PC-9 (cell line): ENCODE measurements around the gene ASMT. TPM values are rescaled to one million over a fixed set of nuclear protein-coding genes. Genes with fewer than 3 reads are reported as not detected.

Experiments used
- BruUV-seq: library from RNA; stranded (reverse); fragments of 400-500 nt; replicated peaks from 2 replicates; lab custom pipeline; 2021; lab: Mats Ljungman, UMichigan
- CTCF ChIA-PET: fragments of 300-600 bp; sonication (Branson Sonifier 250); formaldehyde crosslinking; loops from one replicate; lab custom pipeline; 2022; ENCODE audit warnings: antibody characterized with exemption; lab: Charles Lee
- POLR2A ChIA-PET: fragments of 300-600 bp; sonication (Branson Sonifier 250); formaldehyde crosslinking; loops from one replicate; lab custom pipeline; 2022; ENCODE audit warnings: antibody characterized with exemption; ENCODE audit not compliant: unreplicated experiment; lab: Charles Lee
- DNase-seq, 2 experiments: peaks; one replicate each; pipeline versions ENCODE4 v3.0.0 to v3.0.0-alpha.2; 2015 to 2022; ENCODE audit warnings: mixed read lengths in 1 of 2
- H2AFZ ChIP-seq: fragments of 200-600 bp; sonication (generic); 2 replicates; pipeline ENCODE4 v1.8.1; 2017; ENCODE audit warnings: antibody characterized with exemption
- H3F3A ChIP-seq: fragments of 200-600 bp; sonication (generic); 2 replicates; pipeline ENCODE4 v1.8.1; 2017; ENCODE audit warnings: antibody characterized with exemption, mild to moderate bottlenecking, low read depth; ENCODE audit not compliant: insufficient read depth
- H3K27ac ChIP-seq: fragments of 200-600 bp; sonication (generic); 2 replicates; pipeline ENCODE4 v1.6.1; 2016; ENCODE audit warnings: mixed run types
- H3K27me3 ChIP-seq: fragments of 200-600 bp; sonication (generic); 2 replicates; pipeline ENCODE4 v1.6.1; 2016; ENCODE audit warnings: low read depth, mixed run types; ENCODE audit not compliant: insufficient read depth
- H3K36me3 ChIP-seq: fragments of 200-600 bp; sonication (generic); 2 replicates; pipeline ENCODE4 v1.6.1; 2016; ENCODE audit warnings: low read depth, mixed run types
- H3K4me1 ChIP-seq: fragments of 200-600 bp; sonication (generic); replicated peaks from 2 replicates; pipeline ENCODE4 v1.6.1; 2016; ENCODE audit warnings: mixed run types; ENCODE audit not compliant: insufficient read depth
- H3K4me2 ChIP-seq: fragments of 200-600 bp; sonication (generic); 2 replicates; pipeline ENCODE4 v1.6.1; 2017; ENCODE audit warnings: mixed run types
- H3K4me3 ChIP-seq: fragments of 200-600 bp; sonication (generic); 2 replicates; pipeline ENCODE4 v1.6.1; 2016; ENCODE audit warnings: mixed run types
- H3K79me2 ChIP-seq: fragments of 200-600 bp; sonication (generic); 2 replicates; pipeline ENCODE4 v1.6.1; 2017; ENCODE audit warnings: low read depth, mixed run types
- H3K9me2 ChIP-seq: fragments of 200-600 bp; sonication (generic); 2 replicates; pipeline ENCODE4 v1.8.1; 2017; ENCODE audit warnings: mild to moderate bottlenecking; ENCODE audit not compliant: insufficient read depth
- H3K9me3 ChIP-seq: fragments of 200-600 bp; sonication (generic); 2 replicates; pipeline ENCODE4 v1.8.1; 2016; ENCODE audit warnings: low read depth; ENCODE audit not compliant: insufficient read depth
- H4K20me1 ChIP-seq: fragments of 200-600 bp; sonication (generic); 2 replicates; pipeline ENCODE4 v1.8.1; 2017; ENCODE audit not compliant: insufficient read depth
- CTCF ChIP-seq: fragments of 200-600 bp; sonication (generic); conservative IDR thresholded peaks from 2 replicates; pipeline ENCODE4 v1.6.1; 2017; ENCODE audit warnings: mixed run types, antibody characterized with exemption, mild to moderate bottlenecking, moderate library complexity
- EZH2 ChIP-seq: fragments of 200-600 bp; sonication (generic); IDR thresholded peaks from 2 replicates; pipeline ENCODE4 v1.8.0; 2017; ENCODE audit warnings: antibody characterized with exemption, low read depth
- intact Hi-C: fragments of 100-400 bp; cut with micrococcal nuclease; formaldehyde crosslinking; loops from one replicate; pipeline ENCODE4 v1.10.0; 2022; ENCODE audit not compliant: unreplicated experiment
- total RNA-seq: library from RNA; stranded (reverse); gene quantifications from 2 replicates; pipeline ENCODE4 v1.2.3, GENCODE V29; 2021

The ASMT gene
- total RNA-seq, 1 experiment from 2014 or later: not detected

- H3K36me3 ChIP-seq: no peaks in the 10 kb centered on the region
- H3K9me2 ChIP-seq: no peaks in the 10 kb centered on the region
- intact Hi-C loops: no loop called here
- CTCF ChIA-PET: no interaction called here
- H2AFZ ChIP-seq: no peak overlapping the region
- peaks cover 37% of the 10 kb centered on the region for H3K27me3 ChIP-seq
- H3K4me3 ChIP-seq: no peak overlapping the region
- DNase-seq: no peak
- H4K20me1 ChIP-seq: no peaks in the 10 kb centered on the region
- TF ChIP-seq CTCF (no peak), EZH2 (no peak)
- H3K9me3 ChIP-seq: no peaks in the 10 kb centered on the region
- no peak overlapping the region for H3K4me2 ChIP-seq
- BruUV-seq: no TSS peak
- no peaks in the 10 kb centered on the region for H3K4me1 ChIP-seq
- H3K79me2 ChIP-seq: no peaks in the 10 kb centered on the region
- no peak overlapping the region for H3K27ac ChIP-seq
- POLR2A ChIA-PET: no interaction called here
- no peaks in the 10 kb centered on the region for H3F3A ChIP-seq
These were observed 47.0 kb downstream of the ASMT start for GRCh38 chrX:1661922-1662221.

DNA sequence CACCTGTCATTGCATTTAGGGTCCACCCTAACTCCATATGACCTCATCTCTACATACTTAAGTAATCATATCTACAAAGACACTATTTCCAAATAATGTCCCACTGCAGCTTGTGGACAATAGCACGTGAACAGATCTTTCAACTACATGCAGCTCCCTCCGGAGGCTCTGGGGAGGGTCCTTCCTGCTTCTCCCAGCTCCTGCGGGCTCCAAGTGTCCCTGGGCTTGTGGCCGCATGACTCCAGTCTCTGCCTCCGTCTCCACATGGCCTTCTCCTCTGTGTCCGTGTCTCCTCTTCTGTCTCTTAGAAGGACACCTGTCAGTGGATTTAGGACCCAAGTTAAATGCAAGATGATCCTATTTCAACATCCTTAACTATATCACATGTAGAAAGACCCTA, 52.7 kb downstream of the ASMT start:
- no peak for DNase-seq
- no TSS peak for BruUV-seq
- H3K79me2 ChIP-seq: no peaks in the 10 kb centered on the region
- no peaks in the 10 kb centered on the region for H4K20me1 ChIP-seq
- peaks cover 59% of the 10 kb centered on the region for H3K27me3 ChIP-seq
- H3F3A ChIP-seq: no peaks in the 10 kb centered on the region
- no peak for TF ChIP-seq CTCF
- no peak for TF ChIP-seq EZH2
- H3K4me1 ChIP-seq: no peaks in the 10 kb centered on the region
- no peak overlapping the region for H3K4me3 ChIP-seq
- ChIA-PET CTCF (no interaction called here), POLR2A (no interaction called here)
- intact Hi-C loops: no loop called here
- H3K9me2 ChIP-seq: no peaks in the 10 kb centered on the region
- no peak overlapping the region for H3K27ac ChIP-seq
- H3K9me3 ChIP-seq: no peaks in the 10 kb centered on the region
- no peak overlapping the region for H2AFZ ChIP-seq
- no peaks in the 10 kb centered on the region for H3K36me3 ChIP-seq
- no peak overlapping the region for H3K4me2 ChIP-seq

DNA sequence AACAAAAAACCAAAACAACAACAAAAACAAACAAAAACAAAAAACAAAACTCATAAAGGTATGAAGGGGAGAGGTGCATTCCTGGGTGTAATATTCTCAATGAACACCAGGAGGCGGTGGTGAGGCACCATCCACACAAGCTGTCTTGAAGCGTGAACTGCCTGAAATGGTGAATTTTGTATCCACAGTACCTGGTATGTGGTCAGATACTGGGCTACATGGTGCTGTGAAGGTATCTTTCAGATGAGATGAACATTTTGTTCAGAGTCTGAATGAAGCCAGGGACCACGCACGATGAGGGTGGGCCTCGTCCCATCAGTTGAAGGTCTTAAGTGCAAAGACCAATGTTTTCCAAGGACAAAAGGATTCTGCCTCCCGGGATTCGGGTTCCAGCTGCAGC, 58.5 kb downstream of the ASMT start:
- no peaks in the 10 kb centered on the region for H3K9me2 ChIP-seq
- intact Hi-C loops: no loop called here
- H3F3A ChIP-seq: no peaks in the 10 kb centered on the region
- H3K27ac ChIP-seq: no peak overlapping the region
- ChIA-PET POLR2A (no interaction called here), CTCF (no interaction called here)
- no peak overlapping the region for H2AFZ ChIP-seq
- H4K20me1 ChIP-seq: no peaks in the 10 kb centered on the region
- no peaks in the 10 kb centered on the region for H3K4me1 ChIP-seq
- H3K79me2 ChIP-seq: no peaks in the 10 kb centered on the region
- H3K36me3 ChIP-seq: no peaks in the 10 kb centered on the region
- no peak overlapping the region for H3K4me3 ChIP-seq
- H3K27me3 ChIP-seq: peaks cover 43% of the 10 kb centered on the region
- no peak overlapping the region for H3K4me2 ChIP-seq
- no TSS peak for BruUV-seq
- no peaks in the 10 kb centered on the region for H3K9me3 ChIP-seq
- TF ChIP-seq EZH2: no peak
- TF ChIP-seq CTCF: peak; percentile 85
- DNase-seq: no peak
